MM.1S (cell line): ENCODE results near the gene HRH3.

Experiments used
- EZH2 ChIP-seq: fragments of 300-600 bp; sonication (generic); optimal IDR thresholded peaks from 2 replicates; pipeline ENCODE3; 2017; ENCODE audit warnings: low read depth, mild to moderate bottlenecking, antibody characterized with exemption, low read length, mixed read lengths
- TF ChIP-seq, protein P1 (sequence below): fragments of 300-600 bp; sonication (generic); IDR thresholded peaks from 2 replicates; pipeline ENCODE4 v1.5.1; 2016; ENCODE audit warnings: antibody characterized with exemption, low read length, mixed read lengths

DNA sequence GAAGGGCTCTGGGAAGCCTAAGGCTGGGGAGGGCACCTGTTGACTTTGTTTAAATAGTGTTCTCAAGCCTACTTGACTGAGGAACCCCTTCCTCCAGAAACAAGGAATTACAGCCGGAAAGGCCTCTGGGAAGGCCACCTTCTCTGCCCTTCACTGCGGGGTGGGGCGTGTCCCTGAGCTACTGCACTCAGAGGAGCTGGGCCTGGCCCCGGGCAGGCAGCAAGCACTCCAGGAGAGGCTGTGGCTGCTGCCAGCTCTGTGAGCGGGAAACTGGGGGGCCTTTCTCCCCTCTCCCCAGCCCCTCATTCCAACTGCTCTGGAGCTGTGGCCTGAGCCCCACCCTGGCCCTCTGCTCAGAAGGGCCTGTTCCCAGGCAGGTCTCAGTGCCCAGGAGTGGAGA, 14.3 kb upstream of the HRH3 start:
- TF ChIP-seq, protein P1, sequence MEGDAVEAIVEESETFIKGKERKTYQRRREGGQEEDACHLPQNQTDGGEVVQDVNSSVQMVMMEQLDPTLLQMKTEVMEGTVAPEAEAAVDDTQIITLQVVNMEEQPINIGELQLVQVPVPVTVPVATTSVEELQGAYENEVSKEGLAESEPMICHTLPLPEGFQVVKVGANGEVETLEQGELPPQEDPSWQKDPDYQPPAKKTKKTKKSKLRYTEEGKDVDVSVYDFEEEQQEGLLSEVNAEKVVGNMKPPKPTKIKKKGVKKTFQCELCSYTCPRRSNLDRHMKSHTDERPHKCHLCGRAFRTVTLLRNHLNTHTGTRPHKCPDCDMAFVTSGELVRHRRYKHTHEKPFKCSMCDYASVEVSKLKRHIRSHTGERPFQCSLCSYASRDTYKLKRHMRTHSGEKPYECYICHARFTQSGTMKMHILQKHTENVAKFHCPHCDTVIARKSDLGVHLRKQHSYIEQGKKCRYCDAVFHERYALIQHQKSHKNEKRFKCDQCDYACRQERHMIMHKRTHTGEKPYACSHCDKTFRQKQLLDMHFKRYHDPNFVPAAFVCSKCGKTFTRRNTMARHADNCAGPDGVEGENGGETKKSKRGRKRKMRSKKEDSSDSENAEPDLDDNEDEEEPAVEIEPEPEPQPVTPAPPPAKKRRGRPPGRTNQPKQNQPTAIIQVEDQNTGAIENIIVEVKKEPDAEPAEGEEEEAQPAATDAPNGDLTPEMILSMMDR = no peak
- no peak for TF ChIP-seq EZH2
